Hematopoietic multipotent progenitor cell treated with erythropoietin and hydrocortisone succinate and interleukin-3 and kit ligand, for 4 days (in vitro differentiated cells): ENCODE data around the gene PTCH2.

Experiments used
- DNase-seq: peaks from one replicate; pipeline ENCODE4 v3.0.0-alpha.2; 2015

Gene PTCH2, protein sequence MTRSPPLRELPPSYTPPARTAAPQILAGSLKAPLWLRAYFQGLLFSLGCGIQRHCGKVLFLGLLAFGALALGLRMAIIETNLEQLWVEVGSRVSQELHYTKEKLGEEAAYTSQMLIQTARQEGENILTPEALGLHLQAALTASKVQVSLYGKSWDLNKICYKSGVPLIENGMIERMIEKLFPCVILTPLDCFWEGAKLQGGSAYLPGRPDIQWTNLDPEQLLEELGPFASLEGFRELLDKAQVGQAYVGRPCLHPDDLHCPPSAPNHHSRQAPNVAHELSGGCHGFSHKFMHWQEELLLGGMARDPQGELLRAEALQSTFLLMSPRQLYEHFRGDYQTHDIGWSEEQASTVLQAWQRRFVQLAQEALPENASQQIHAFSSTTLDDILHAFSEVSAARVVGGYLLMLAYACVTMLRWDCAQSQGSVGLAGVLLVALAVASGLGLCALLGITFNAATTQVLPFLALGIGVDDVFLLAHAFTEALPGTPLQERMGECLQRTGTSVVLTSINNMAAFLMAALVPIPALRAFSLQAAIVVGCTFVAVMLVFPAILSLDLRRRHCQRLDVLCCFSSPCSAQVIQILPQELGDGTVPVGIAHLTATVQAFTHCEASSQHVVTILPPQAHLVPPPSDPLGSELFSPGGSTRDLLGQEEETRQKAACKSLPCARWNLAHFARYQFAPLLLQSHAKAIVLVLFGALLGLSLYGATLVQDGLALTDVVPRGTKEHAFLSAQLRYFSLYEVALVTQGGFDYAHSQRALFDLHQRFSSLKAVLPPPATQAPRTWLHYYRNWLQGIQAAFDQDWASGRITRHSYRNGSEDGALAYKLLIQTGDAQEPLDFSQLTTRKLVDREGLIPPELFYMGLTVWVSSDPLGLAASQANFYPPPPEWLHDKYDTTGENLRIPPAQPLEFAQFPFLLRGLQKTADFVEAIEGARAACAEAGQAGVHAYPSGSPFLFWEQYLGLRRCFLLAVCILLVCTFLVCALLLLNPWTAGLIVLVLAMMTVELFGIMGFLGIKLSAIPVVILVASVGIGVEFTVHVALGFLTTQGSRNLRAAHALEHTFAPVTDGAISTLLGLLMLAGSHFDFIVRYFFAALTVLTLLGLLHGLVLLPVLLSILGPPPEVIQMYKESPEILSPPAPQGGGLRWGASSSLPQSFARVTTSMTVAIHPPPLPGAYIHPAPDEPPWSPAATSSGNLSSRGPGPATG

DNA sequence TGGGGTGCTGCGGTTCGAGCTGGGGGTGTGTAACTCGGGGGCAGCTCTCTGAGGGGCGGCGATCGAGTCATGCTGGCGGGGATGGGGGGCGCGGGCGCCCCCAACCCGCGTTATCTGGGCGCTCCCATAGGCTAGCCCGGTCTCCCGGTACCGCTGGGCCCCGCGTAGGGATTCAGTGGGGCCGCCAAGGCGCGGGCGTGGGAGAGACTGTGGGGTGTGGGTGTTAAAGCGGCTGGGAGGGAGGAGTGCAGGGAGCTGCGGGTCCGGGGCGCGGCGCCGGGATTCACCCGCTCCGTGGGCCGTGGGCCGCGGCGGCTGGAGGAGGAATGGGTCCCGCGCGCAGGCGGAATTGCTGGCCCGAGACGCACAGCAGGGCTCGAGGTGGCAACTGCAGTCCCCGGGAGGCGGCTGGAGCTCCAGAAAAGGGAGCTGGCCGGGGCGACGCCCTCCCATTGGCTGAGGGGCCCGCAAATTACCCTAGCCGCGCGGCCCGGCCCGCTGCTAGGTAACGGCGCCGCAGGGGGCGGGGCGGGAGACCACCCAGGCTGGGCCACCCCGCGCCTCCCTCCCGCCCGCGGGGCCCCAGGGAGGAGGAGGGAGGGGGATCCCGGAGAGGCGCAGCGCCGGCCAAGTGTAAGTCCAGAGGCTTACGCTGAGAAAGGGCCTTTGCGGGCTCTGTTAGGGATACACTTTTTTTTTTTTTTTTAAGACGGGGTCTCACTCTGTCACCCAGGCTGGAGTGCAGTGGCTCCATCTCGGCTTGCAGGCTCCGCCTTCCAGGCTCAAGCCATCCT is at the start of gene PTCH2:
Gene PTCH2, minus strand, starts transcription at position 392 of the 794 bp plus-strand sequence. Its CDS starts 321 bp downstream, at position 71.
- peak; percentile 82 for DNase-seq

DNA sequence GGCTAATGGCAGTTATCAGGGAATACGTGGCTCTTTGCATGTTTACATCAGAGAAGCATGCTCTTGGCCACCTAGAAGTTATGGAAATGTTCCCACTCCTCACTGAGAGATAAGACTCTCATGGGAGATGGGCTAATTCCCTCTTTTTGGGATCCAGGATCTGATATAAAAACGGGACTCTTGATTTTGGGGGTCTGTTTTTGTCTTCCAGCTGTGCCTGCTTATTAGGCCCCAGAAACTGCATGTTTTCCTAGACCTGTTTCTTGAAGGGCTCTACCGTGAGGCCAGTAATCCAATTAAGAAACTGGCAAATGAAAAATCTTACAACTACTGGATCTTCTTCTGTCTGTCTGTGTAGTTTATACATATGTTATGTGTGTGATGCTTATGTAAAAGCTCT is 47.0 kb upstream of the PTCH2 start:
- DNase-seq, result no peak

DNA sequence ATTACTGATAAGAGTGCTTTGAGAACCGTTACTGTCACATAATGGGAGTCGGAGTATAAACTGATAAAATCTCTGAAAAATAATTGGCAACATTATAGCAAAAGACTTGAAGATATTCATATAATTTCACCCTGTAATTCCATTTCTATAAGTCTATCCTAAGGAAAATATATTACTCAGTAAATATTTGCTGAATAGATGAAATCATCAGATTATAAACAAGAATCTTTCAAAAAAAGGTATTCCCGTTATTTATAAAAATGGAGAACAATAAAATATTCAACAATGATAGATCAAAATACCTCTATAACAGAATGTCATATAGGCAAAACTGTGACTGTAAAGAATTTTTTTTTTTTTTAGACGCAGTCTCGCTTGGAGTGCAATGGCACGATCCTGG is 42.4 kb upstream of the PTCH2 start:
- DNase-seq, result no peak

DNA sequence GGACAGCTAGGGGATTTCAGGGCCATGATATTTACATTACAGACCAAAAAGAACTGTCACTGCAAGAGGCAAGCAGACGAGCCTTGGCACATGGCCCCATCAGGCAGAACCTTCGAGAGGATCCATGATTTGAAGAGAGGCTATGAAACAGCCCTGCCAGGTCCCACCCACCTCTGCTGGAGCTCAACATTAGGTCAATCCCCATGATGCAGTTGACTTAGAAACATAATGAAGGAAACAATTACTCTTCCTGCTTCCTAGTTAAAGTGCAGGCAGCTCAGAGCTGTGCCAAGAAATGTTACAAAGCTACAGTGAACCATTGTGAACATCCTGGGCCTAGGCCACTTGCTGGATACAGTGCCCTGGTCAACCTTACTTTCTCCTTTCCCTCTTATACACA is 41.7 kb upstream of the PTCH2 start:
- DNase-seq, result no peak

DNA sequence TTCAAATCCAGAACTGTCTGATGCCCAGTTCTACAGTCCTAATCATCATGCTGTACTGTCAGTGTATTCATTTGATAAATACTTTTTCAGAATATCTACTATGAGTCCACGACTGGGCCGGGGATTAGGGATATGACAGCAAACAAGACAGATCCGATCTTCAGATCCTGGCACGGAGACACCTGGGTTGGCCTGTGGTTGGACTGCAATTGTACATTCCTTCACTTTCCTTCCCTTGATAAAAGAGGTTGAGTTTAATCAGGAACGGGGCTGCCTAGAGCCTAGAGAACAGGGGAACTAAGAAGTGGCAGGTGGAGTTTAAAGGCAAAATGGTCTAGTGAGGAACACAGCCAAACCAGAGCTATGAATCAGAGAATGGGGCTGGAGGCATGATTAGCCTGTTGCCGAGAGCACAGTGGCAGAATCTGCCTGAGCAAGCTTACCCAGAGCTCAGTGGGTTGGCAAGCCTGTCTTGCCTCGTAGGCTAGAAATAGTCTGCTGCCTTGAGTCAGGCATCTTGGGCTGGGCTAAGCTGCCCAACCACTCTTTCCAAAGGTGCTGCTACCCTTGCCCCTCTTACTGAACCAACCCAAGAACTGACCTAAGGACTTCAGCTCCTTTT is 38.1 kb upstream of the PTCH2 start:
- no peak for DNase-seq

DNA sequence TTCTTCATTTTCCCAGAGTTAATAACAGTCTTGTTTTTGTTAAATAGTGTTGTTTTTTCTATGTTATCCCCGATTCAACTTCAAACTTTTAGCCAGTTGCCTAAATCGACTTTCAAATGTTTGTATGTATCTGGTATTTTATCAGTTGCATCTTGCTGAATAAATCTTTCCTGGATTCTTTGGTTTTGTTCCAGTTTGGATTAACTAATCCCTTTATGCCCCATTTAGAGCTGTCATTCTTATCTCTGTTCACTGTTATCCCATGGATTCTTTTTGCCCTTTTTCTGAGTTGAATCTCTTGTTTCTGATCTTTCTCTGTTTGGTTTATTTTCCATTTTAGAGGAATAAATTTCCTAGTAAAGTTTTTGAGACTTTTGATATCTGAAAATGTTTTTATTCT is 31.1 kb upstream of the PTCH2 start:
- no peak for DNase-seq

DNA sequence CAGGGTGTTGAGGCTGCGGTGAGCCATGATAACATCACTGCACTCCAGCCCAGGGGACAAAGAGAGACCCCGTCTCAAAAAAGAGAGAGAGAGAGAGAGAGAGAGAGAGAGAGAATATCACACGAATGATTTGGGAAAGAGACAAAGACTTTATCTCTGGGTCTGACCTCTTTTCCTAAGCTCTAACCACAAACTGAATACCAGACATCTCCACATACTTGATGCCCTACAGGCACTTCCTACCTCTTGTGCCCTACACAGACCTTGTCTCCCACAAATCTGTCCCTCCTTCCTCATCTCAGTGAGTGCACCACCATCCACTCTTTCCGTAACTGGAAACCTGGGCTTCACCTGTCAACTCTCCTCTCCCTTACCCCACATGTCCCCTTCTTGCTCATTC is 27.0 kb upstream of the PTCH2 start:
- DNase-seq, result no peak

DNA sequence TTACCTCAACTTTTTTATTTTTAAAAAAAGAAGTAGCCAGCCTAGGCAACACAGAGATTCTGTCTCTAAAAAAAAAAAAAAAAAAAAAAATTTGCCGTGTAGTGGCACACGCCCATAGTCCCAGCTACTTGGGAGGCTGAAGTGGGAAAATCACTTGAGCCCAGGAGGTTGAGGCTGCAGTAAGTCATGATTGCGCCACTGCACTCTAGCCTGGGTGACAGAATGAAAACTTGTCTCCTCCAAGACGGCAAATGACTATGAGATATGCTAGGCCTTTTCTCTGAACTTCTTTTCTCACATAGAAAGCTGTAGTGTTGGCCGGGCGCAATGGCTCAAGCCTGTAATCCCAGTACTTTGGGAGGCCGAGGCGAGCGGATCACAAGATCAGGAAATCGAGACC is 24.7 kb upstream of the PTCH2 start:
- DNase-seq, result no peak

DNA sequence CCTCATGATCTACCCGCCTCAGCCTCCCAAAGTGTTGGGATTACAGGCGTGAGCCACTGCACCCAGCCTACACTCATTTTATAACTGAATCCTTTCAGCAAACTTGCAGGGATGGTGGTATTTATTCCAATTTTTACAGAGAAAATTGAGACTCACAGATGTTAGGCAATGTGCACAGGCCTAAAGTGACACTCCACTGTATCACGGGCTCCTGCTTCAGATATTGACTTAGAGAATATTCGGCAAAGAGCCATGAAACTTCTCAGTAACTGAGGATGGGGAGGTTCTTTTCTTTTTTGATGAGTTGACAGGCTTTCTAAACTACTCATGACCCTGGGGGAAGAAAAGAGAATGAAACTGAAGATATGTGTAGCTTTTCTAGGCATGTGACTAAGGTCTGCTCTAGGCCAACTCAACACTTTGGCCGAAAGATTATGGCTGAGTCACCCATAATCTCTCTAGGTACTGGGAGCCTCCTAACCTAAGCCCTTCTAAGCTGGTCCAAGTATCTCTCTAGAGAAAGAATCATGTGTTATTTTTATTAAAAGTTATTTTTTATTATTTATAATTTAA is 19.9 kb upstream of the PTCH2 start:
- DNase-seq, result no peak

DNA sequence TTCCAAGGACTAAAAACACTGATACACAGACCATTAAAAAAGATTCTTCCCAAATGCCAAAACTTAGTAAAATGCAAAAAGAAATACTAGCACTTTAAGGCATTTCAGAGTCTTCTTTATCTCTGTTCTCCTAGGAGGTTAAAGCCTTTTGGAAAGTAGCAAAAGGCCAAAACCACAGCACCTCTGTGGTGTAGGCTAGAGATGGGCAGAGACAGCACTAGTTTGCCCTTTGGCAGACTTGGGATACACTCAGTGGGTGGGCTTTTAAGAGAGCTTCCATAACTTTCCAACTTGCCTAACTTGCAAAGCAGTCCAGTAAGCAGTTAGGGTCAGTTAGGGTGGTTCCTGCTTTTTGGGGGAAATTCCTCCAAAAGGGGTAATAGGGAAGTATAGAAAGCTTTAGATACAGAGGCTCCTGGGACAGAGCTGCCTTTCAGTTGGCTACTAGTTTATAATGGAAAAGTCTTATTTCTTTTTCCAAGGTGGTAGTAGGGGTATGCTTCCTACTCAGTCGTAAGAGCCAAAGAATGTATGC is 17.9 kb upstream of the PTCH2 start:
- DNase-seq, result no peak

DNA sequence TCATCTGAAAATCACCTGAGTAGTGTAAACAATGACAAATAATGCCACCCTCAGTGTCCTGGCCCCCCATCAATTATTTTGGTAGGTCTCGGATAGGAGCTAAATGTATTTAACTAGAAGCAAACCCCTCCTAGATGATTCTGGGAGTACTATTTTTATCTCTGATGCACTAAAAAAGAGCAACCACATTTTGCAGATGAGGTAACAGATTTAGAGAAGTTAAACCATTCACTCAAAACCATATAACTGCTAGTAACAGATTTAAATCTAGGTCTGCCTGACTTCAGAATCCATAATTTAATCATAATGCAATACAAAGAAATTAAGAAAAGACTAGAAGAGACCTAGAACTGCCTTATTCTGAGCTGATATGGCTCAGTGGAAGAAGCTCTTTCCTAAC is 17.3 kb upstream of the PTCH2 start:
- peak; percentile 28 for DNase-seq

DNA sequence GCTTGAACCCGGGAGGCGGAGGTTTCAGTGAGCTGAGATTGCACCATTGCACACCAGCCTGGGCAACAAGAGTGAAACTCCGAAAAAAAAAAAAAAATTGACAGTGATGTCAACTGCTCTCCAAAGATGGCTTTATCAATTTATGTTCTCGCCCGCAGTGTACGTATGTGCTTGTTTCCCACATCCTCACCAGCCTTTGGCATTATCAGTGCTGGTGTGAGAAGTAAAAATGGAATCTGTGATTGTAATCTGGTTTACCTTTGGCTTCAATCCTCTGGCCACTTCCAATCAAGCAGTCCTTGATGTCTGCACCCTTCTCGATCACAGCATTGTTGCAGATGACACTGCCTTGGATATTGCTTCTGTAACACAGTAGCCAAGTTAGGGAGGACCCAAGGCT is 14.4 kb upstream of the PTCH2 start:
- no peak for DNase-seq

DNA sequence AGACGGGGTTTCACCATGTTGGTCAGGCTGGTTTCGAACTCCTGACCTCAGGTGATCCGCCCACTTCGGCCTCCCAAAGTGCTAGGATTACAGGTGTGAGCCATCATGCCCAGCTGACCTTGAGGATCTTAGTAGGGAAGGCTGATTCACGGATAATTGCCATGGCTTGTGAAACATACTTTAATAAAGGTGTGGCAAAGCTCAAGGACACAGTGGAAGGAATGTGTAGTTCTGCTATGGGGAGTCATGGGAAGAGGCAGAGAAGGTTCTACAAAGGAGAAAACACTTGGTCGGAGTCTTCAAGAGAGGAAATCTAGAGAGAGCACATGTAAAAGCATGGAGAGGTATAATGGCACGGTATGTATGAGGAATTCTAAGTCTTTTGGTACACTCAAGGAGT is 12.7 kb upstream of the PTCH2 start:
- DNase-seq, result no peak

DNA sequence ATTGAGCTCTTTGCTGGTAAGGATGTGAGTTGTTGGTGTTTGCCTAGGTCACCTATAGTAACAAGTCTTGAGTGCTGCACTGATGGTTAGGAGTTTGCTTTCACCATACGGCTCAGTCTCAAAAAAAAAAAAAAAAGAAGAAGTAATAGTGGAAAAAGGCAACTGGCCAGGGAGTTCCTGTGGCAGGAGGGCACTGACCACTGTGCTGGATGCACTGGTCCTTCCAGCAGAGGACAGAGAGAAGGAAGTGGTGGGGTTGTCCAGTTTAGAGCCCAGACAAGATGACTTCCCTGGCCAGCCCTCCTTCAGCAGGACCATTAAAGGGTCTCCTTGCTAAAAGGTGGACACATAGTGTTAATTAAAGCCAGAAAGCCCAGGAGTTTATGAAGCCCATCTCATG is 11.9 kb upstream of the PTCH2 start:
- DNase-seq, result no peak

DNA sequence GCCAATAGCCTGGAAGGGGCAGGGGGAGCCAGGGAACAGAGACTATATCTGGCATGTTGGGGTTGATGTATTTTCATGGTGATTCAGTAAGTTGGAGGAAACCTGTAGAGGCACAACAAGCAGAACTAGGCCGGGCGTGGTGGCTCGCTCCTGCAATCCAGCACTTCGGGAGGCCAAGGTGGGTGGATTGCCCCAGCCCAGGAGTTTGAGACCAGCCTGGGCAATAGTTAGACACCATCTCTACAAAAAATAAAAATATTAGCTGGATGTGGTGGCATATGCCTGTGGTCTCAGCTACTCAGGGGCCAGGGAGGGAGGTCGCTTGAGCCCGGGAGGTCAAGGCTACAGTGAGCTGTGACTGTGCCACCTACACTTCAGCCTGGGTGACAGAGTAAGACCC is 10.1 kb upstream of the PTCH2 start:
- DNase-seq, result no peak

DNA sequence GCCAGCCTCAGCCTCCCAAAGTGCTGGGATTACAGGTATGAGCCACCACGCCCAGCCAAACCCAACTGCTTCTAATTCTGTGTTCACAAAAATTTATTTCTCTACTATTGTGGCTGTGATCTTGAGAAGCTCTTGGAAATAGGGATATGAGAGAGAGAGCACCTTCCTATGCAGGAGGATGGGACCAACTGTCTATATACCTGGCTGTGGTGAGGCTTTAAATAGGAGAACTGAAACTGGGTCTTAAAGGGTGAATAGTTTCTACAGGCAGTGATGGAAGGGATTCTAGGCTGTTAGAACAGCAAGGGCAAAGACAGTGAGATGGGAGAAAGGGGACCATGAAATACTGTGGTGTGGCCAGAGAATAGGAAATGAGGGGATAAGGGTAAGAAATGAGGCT is 8.3 kb upstream of the PTCH2 start:
- no peak for DNase-seq

DNA sequence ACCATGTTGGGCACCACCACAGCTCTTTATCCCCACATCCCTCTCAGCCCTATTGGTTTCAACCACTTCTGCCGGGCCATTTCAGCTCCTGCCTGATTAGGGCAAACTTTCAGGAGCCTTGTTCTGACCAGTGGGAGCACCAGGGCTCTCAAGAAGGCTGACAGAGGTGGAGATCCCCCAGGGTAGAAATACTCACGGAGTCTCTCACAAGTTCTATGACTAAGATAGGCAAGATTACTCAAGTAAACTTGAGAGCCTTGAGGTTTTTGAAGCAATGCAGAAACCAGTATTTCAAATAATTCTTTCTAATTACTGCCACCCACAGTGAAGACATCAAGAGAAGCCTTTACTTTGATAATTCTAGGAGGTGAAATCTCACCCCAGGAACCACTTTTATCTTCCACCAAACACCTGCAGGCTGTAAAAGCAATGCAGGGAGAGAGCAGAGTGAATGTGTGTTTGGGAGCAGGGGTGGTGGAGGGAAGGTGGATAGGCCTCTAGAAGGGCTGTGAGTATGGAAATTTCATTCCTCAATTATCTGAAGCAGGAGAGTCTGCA is 6.6 kb upstream of the PTCH2 start:
- DNase-seq, result no peak

DNA sequence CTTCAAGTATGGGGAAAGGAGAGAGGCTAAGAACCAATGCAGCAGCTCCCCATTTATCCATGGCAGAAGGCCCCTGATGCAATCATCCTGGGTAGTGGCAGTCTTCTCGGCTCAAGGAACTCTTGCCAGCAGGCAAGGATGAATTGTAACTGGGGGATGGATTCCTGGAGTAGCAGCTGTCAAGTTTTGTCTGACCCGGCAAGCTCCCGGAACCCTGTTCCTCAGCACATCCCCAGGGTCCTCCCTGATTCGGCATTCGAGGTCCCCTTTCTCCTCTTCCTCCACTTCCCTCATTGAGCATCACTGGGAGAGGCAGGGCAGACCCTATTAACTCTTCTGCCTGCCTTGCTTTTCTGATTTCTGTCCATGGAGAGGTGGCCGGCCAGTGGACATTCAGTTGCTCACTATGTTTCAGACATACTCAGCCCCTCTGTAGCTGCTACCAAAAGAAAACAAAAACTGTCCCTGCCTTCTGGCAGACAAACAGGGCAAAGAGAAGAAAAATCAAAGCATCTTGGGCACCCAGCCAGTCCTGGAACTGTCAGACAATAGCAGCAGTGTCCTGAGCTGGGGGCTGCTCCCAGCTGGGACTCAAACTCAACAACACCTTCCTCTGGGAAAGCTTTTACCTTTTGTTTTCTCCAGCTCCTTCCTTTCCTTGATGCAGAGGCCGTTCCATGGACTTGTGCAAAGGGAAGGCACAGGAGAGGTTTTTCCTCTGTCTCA is 5.6 kb upstream of the PTCH2 start:
- no peak for DNase-seq

DNA sequence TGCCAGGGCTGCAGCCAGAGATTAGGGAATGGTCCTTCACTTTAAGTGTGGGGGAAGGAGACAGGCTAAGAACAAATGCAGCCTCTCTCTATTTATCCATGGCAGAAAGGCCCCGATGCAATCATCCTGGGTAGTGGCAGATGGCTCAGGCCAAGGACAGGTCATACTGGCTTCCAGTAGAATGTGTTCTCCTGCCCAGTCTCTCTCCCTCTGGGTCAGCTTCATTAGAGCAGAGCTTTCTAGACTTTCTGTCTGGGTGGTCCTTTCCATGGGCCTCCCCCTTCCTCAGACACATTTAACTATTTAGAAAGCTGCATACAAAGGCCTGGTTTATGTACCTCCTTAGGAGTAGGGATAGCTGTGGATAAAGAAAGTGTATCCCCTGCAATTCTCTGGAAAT is 4.8 kb upstream of the PTCH2 start:
- no peak for DNase-seq

DNA sequence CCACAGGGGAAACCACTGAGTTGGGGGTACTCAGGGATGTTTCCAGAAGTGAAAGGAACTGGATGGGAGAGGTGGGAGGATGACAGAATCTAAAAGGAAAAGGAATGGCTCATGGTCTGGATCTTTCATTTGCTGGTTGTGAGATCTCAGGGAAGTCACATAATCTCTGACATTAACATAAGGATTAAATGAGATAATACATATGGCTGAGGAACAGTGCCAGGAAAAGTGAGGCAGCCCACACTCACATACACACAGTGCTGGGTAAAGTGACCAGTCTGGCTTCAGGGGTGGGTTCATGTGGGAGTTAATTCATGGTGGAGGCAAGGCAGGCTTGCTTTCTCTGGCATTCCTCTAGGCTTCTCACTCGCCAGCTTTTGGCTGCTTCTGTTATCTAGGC is 3.9 kb upstream of the PTCH2 start:
- no peak for DNase-seq

DNA sequence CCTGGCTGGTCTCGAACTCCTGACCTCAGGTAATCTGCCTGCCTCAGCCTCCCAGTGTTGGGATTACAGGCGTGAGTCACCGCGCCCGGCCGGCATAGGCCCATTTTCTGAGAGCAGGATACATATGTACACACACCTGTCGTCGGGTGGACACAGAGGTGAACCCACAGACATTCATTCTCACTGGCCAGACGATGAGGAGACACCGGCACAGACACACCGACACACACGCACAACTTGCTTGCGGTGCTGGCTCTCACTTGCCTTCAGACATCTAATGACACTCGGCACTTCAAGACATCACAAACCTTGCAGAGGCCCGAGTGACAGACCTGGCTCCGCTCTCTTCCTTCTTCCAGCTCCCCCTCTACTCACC is 579 bp downstream of the PTCH2 start:
- no peak for DNase-seq
